ENCODE data around the gene IKBKE.

Gene IKBKE

DNA sequence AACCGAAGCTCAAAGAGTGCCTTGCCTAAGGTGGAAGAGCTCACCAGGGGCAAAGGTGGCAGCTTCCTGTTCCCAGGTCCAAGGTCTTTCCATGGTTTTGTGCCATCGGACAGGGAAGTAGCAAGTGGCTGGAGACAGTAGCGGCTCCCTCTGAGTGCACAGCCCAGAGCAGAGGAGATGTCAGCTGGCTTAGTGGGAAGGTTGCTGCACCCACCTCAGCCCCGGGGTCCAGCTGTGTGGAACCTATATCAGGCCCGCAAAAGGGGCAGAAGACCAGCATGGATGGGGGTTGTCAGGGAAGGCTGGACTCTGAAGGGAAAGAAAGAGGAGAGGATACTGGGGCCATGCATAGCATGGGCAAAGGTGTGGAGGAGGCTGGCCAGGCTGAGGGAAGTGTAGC lies 6.8 kb downstream of the IKBKE start:
- H3K4me1 ChIP-seq (ENCODE audit: insufficient read depth, low read length, severe bottlenecking): peaks cover 4% of the 10 kb centered on the region
- H3K27me3 ChIP-seq (ENCODE audit: insufficient read depth, low read length): no peaks in the 10 kb centered on the region
- H3K9me3 ChIP-seq (ENCODE audit: low read length): no peaks in the 10 kb centered on the region
- H3K4me3 ChIP-seq (ENCODE audit: low read depth, low read length, poor library complexity, severe bottlenecking): no peak overlapping the region
- H3K9ac ChIP-seq (ENCODE audit: low read length): no peak overlapping the region
- TF ChIP-seq EZH2 (IDR thresholded peaks at IDR 0.05; ENCODE audit: borderline replicate concordance, low read length): no peak
- no peak for TF ChIP-seq CTCF (IDR thresholded peaks at IDR 0.05; ENCODE audit: low read length)
- no peak overlapping the region for H3K27ac ChIP-seq (ENCODE audit: low read depth, low read length, poor library complexity, severe bottlenecking)
- peaks cover 76% of the 10 kb centered on the region for H3K36me3 ChIP-seq (ENCODE audit: insufficient read depth, low read length)
- H4K20me1 ChIP-seq (ENCODE audit: insufficient read depth, low read length): no peaks in the 10 kb centered on the region
- H3K4me2 ChIP-seq (ENCODE audit: low read length): no peak overlapping the region
- H2AFZ ChIP-seq (ENCODE audit: low read length): no peak overlapping the region
- no peaks in the 10 kb centered on the region for H3K79me2 ChIP-seq (ENCODE audit: insufficient read depth, low read length)
- H3F3A ChIP-seq (ENCODE audit: insufficient read depth, low read length): no peaks in the 10 kb centered on the region
- H3K9me2 ChIP-seq (ENCODE audit: low read depth, low read length): no peaks in the 10 kb centered on the region

DNA sequence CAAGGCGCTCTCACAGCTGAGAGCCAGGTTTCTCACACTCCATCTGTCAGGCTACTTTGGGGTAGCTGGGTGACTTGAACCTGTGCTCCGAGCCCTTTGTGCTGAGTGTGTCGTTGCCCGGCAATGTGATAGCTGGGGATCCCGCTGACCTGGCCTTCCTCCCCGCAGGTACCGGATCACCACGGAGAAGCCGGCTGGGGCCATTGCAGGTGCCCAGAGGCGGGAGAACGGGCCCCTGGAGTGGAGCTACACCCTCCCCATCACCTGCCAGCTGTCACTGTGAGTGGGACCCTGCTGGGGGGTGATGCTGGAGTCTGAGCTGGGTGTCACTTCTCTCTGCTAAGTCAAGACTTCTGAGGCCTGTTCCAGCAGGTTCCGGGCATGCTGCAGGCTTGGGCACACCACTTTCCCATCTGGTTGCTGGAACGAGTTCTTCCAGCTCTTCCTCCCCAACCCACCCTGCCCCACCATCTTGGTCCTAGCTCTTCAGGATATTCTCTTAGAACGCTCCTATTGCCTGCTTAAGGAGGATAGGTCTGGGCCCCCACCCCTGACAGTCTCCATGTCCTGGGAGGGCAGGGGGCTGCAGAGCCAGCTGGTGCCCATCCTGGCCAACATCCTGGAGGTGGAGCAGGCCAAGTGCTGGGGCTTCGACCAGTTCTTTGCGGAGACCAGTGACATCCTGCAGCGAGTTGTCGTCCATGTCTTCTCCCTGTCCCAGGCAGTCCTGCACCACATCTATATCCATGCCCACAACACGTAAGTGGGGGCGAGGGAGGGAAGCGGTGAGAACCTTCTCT lies 7.5 kb downstream of the IKBKE start:
- Histone ChIP-seq H4K20me1 (ENCODE audit: insufficient read depth, low read length) (no peaks in the 10 kb centered on the region), H3K4me2 (ENCODE audit: low read length) (no peak overlapping the region), H3K27ac (ENCODE audit: low read depth, low read length, poor library complexity, severe bottlenecking) (no peak overlapping the region), H3K4me1 (ENCODE audit: insufficient read depth, low read length, severe bottlenecking) (no peaks in the 10 kb centered on the region), H3F3A (ENCODE audit: insufficient read depth, low read length) (no peaks in the 10 kb centered on the region), H3K27me3 (ENCODE audit: insufficient read depth, low read length) (no peaks in the 10 kb centered on the region), H3K9ac (ENCODE audit: low read length) (no peak overlapping the region), H2AFZ (ENCODE audit: low read length) (no peak overlapping the region), H3K79me2 (ENCODE audit: insufficient read depth, low read length) (no peaks in the 10 kb centered on the region), H3K9me3 (ENCODE audit: low read length) (no peaks in the 10 kb centered on the region), H3K36me3 (ENCODE audit: insufficient read depth, low read length) (peaks cover 82% of the 10 kb centered on the region), H3K4me3 (ENCODE audit: low read depth, low read length, poor library complexity, severe bottlenecking) (no peak overlapping the region), H3K9me2 (ENCODE audit: low read depth, low read length) (no peaks in the 10 kb centered on the region)
- no peak for TF ChIP-seq CTCF (IDR thresholded peaks at IDR 0.05; ENCODE audit: low read length)
- no peak for TF ChIP-seq EZH2 (IDR thresholded peaks at IDR 0.05; ENCODE audit: borderline replicate concordance, low read length)

DNA sequence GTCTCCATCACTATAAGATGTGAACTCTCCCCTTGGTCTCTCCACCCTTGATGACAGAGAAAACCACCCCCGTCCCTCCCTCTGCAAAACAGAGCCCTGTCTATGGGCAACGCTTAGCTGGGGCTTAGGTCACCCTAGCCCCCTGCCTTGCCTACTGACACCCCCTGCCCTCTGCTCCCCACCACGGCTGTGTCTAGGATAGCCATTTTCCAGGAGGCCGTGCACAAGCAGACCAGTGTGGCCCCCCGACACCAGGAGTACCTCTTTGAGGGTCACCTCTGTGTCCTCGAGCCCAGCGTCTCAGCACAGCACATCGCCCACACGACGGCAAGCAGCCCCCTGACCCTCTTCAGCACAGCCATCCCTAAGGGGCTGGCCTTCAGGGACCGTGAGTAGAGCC lies 8.5 kb downstream of the IKBKE start:
- Histone ChIP-seq H3K4me3 (ENCODE audit: low read depth, low read length, poor library complexity, severe bottlenecking) (no peak overlapping the region), H3K9me2 (ENCODE audit: low read depth, low read length) (no peaks in the 10 kb centered on the region), H2AFZ (ENCODE audit: low read length) (no peak overlapping the region), H3K4me2 (ENCODE audit: low read length) (no peak overlapping the region), H3K79me2 (ENCODE audit: insufficient read depth, low read length) (no peaks in the 10 kb centered on the region), H3K27me3 (ENCODE audit: insufficient read depth, low read length) (no peaks in the 10 kb centered on the region), H4K20me1 (ENCODE audit: insufficient read depth, low read length) (no peaks in the 10 kb centered on the region), H3K27ac (ENCODE audit: low read depth, low read length, poor library complexity, severe bottlenecking) (no peak overlapping the region), H3K9ac (ENCODE audit: low read length) (no peak overlapping the region), H3F3A (ENCODE audit: insufficient read depth, low read length) (no peaks in the 10 kb centered on the region), H3K36me3 (ENCODE audit: insufficient read depth, low read length) (peaks cover 83% of the 10 kb centered on the region), H3K9me3 (ENCODE audit: low read length) (no peaks in the 10 kb centered on the region), H3K4me1 (ENCODE audit: insufficient read depth, low read length, severe bottlenecking) (no peaks in the 10 kb centered on the region)
- no peak for TF ChIP-seq EZH2 (IDR thresholded peaks at IDR 0.05; ENCODE audit: borderline replicate concordance, low read length)
- TF ChIP-seq CTCF (IDR thresholded peaks at IDR 0.05; ENCODE audit: low read length): no peak
